Right lobe of liver (tissue), 4 donors: ENCODE measurements around the gene RBM38.

Experiments
- POLR2A ChIP-seq: fragments of 450-650 bp; IDR thresholded peaks from one replicate; pipeline ENCODE4 v1.6.1; 2017; ENCODE audit warnings: antibody characterized with exemption, mild to moderate bottlenecking
- TF ChIP-seq, protein P1 (sequence below), 4 donors: fragments of 200-600 bp in 3 of 4; fragments of 450-650 bp in 1 of 4; IDR thresholded peaks; one replicate each; pipeline versions ENCODE4 v1.5.1 to v1.8.0; 2016 to 2022; ENCODE audit warnings: antibody characterized with exemption in 4 of 4, mild to moderate bottlenecking in 2 of 4
- donor health status: DM: no; HTN: no; CAD: no.
- donor health status: DM: no; HTN: no; CAD: no.
- donor health status: DM: no; HTN: yes; CAD: no.

DNA sequence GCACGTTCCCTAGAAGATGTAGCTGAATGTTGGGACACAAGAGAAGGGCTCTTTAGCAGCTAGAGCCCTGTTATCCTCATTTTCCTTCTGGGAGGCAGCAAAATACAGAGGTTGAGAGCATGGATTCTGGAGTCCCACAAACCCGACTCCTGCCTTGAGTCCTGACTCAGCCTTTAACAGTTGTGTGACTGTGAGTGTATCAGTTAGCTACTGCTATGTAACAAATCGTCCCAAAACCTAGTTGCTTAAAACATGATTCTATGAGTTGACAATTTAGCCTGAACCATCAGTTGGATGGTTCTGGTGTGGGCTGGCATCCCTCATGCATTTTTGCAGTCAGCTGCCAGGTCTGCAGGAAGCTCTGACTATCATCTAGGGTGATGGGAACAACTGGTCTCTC lies 54.6 kb downstream of the RBM38 start:
- TF ChIP-seq, protein P1, sequence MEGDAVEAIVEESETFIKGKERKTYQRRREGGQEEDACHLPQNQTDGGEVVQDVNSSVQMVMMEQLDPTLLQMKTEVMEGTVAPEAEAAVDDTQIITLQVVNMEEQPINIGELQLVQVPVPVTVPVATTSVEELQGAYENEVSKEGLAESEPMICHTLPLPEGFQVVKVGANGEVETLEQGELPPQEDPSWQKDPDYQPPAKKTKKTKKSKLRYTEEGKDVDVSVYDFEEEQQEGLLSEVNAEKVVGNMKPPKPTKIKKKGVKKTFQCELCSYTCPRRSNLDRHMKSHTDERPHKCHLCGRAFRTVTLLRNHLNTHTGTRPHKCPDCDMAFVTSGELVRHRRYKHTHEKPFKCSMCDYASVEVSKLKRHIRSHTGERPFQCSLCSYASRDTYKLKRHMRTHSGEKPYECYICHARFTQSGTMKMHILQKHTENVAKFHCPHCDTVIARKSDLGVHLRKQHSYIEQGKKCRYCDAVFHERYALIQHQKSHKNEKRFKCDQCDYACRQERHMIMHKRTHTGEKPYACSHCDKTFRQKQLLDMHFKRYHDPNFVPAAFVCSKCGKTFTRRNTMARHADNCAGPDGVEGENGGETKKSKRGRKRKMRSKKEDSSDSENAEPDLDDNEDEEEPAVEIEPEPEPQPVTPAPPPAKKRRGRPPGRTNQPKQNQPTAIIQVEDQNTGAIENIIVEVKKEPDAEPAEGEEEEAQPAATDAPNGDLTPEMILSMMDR (IDR thresholded peaks at IDR 0.05): no peak
- no peak for TF ChIP-seq POLR2A
